Inflammatory macrophage treated with lipopolysaccharide for 1 hour (primary cell): ENCODE results near the gene PRR13.
A peak's percentile ranks its signal among the peaks of the same experiment; 100 is the strongest.
"Not testable (repeated sequence)": the region's sequence is repeated elsewhere in the genome, so short reads cannot be mapped to it uniquely, and the experiment has no call there.

Experiments
- DNase-seq, 2 donors: peaks; one replicate each; pipeline ENCODE4 v3.0.0-alpha.2; 2020 to 2022

Gene PRR13

DNA sequence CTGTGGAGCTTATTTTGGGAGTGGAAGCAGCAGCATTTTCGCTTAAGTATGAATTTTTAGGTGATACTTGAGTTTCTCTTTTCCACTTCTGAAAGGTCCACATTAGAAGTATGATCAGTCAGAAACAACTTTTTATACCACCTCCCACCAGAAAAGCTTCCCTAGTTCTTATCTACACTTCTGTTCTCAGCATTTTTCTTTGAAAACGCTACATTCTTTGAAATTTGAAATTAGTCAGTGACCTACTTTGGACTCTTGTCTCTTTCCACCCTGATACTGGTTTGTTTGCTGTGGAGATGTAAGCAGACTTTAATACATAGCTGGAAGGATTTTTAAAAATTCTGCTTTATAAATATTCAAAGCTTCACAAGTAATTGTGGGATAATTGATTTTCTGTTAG is 32.5 kb downstream of the PRR13 start:
- no peak for DNase-seq

DNA sequence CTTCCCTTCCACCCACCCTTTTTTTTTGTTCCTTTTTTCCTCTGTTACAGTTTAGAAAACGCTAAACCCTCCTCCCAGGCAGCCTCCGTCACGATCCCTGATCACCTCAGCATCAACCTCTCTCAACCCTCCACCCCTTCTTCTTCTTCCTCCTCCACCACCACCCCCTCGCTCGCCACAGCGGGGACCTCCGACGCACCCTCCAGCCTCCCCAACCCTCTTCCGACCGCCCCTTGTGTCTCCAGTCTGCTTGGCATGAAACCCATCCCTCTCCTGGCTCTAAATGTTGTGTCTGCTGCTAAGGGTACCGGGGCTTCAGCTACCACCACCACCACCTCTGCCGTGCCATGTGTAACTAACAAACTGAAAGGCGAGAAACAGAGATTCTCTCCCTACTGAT is 33.3 kb downstream of the PRR13 start:
- peak; percentile 13 to 20 for DNase-seq

DNA sequence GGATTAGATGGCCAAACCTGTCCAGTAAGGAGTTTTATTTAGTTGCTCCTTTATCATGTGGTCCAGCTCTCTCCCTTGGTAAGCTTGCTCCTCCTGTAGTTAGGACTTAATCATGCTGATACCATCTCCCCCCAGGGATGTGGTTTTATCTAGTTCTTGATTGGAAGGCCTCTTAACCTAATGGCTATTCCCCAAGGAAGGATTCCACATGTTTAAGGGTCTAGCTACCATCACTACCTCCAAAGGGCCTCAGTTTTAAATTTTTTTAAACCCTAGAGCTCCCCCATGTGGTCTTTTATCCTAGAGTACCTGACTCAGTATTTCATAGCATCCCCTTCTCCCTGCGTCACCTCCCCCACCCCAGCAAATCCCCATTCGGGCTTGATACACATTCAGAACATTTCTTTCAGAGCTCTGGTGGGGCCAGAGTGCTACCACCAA is 35.3 kb downstream of the PRR13 start:
- peak in 1 of 2 donors; percentile 18 for DNase-seq

DNA sequence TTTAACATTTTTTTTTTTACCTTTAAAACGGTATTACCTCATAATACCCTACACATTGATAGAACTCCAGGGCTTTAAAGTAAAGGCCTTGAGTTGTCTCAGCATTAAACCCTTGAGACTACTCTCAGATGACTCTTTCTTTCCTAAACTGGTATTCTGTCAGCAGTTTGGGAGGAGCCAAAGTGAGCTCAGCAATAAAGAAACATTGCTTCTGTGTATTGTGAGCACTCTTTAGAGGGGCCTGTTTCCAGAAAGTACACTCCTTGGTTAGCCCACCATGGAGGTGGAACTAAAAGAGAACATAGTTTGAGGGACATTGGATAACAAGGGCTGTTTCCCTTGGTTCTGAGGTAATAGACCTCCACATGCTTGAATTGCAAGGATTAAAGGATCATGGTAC is 37.3 kb downstream of the PRR13 start:
- no peak for DNase-seq

DNA sequence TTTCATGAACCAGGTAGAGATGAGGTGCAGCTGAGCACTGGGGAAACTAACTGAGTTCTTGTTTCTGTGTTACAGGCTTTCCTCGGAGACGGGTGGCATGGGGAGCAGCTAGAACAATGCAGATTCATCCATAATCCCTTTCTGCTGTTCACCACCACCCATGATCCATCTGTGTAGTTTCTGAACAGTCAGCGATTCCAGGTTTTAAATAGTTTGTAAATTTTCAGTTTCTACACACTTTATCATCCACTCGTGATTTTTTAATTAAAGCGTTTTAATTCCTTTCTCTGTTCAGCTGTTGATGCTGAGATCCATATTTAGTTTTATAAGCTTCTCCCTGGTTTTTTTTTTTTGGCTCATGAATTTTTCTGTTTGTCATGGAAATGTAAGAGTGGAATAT is 37.8 kb downstream of the PRR13 start:
- no peak for DNase-seq

DNA sequence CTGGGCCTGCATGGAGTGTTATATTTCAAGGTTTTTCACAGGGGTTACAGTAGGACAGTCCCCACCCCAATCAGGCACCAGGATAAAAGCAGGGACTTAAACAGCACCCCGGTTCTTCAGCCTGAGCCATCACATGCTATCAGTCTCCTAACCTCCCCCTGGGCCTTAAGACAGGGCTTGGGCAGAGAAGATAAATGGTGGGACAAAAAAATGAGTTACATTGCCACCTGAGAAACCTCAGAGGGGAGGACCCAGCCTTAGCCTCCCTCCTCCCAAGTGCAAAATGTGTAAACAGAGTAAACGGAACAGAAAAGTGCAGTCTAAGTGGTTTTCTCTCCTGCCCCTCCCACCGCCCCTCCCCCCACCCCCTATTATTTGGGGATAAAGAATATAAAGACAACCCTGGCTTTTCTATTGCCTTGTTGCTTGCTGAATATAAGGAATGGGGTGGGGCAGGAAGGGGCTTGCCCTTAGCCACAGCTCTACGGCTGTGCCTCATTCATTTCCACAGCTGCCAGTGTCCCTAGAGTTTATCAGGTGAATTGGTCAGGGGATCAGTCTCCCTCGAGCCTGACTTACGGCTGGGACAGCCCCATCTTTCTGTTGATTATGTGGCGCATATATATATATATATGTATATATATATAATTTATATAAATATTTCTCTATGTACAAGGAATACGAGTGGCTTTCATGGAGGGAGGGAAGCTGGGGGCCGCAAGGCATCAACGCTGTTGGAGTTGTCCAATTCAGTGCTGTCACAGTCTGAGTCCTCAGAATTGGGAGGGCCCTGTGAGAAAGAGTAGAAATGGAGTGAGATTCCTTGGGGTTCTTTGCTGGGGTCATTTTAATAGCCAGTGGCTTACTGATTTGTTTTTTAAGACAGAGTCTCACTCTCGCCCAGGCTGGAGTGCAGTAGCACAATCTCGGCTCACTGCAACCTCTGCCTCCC is 39.2 kb downstream of the PRR13 start:
- no peak for DNase-seq

DNA sequence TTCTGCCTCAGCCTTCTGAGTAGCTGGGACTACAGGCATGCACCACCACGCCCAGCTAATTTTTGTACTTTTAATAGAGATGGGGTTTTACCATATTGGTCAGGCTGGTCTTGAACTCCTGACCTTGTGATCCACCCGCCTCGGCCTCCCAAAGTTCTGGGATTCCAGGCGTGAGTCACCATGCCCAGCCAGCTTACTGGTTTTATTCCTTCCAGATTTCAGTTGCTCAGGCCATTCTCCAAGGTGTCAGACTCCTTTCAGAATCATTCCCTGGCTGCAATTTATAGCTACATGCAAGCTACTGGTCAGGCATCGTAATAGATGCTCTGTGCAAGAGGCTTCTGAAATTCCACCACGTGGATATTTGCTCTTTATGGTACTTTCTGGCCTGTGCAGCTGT is 39.9 kb downstream of the PRR13 start:
- DNase-seq, result not testable (repeated sequence)

DNA sequence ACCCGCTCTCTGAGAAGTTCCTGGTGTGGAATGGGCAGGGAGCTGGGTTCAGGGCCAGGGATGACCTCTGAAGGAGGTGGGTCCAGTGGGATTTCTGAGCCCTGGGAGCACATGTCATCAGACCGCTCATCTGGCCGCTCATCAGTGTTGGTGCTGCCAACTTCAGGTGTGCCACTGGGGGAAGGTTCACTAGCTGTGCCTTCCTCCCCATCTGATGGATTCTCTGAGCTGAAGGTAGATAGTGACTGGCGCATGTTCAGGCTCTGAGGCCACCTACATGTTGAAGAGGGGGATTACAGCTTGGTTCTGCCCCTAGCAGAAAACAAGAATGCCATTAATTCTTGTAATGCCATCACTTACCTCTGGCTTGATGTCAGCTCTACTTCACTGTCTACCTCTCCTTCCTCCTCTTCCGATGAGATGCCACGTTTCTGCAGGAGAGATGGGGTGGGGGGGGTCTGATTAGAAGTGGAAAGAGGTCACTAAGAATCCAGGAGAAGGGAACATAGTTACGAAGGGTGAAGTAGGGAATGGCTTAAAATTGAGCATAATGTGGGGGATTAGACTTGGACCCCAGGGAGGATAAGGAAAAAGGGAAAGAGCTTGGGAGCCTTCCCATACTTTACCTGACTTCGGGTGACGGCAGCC is 40.5 kb downstream of the PRR13 start:
- no peak for DNase-seq

DNA sequence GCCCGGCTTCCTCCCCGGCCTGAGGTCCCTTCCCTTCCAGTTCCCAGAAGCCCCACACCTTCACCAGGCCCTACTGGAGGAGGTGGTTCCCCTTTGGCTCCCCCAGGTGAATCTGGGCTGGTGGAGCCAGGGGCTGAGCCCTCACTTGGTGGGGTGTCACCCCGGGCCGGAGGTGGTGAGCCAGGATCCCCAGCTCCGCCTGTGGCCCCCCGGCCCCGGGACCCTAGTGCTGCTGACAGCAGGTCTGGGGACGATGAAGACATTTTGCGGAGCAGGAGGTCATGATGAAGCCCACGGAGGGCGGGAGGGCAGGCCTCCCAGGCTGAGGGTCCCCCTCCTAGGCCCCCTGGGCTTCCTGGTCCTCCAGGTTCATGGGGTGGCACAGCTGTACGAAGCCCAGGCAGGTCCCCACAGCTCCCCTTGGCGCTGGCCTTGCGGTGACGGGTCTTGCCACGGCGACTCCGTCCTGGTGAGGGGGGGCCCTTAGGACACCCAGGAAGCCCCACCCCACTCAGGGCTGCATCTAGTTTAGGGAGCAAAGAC is 41.2 kb downstream of the PRR13 start:
- DNase-seq, result no peak

DNA sequence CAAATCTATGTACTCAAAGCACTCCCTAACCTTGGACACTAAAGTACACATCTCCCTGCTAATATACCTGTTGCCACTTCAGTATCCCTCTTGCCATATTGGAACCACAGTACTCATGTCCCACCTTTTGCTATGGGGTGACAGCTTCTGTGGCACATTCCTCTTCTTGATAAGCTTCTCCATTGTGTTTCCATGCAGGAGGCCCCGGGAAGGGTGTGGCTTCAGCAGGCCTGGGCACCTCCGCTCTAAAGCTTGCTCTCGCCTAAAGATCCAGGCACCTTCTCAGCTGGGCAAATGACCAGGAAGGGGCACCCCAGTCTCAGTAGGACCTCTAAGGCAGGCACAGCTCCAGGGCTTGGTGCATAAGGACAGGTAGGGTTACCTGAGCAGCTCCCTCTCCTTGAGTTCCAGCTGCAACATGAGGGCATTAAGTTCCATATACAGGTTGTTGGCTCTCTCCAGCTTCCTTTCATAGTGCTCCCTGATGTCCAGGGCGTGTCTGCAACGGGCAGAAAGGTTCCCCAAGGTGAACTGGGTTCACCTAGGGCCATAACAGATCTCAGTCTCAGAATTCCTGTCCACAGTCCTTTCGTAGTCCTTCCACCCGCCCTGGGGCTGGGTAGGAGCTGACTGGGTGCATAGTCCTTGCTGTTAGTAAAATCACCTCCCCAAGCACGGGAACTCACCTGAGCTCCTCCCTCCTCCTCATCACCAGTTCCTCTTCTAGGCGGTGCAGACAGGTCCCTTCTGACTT is 41.9 kb downstream of the PRR13 start:
- no peak for DNase-seq

DNA sequence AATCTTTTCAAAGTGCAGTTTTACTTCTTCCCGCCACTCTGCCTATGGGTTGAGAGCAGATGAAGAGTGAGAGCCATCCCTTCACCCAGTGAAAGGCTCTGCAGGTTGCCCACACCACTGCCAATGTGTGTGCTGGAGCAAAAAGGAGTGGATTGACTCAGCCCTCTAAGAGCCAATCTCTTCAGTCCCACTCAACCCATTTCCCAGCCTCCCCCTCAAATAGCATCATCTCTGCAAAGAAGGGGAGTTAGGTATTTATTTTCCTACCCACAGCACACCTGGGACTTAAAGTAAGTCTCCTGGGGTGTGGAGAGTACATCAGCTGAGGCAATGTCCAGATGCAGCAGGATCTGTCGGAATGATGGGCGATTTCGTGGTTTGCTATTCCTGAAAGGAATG is 42.4 kb downstream of the PRR13 start:
- DNase-seq, result no peak

DNA sequence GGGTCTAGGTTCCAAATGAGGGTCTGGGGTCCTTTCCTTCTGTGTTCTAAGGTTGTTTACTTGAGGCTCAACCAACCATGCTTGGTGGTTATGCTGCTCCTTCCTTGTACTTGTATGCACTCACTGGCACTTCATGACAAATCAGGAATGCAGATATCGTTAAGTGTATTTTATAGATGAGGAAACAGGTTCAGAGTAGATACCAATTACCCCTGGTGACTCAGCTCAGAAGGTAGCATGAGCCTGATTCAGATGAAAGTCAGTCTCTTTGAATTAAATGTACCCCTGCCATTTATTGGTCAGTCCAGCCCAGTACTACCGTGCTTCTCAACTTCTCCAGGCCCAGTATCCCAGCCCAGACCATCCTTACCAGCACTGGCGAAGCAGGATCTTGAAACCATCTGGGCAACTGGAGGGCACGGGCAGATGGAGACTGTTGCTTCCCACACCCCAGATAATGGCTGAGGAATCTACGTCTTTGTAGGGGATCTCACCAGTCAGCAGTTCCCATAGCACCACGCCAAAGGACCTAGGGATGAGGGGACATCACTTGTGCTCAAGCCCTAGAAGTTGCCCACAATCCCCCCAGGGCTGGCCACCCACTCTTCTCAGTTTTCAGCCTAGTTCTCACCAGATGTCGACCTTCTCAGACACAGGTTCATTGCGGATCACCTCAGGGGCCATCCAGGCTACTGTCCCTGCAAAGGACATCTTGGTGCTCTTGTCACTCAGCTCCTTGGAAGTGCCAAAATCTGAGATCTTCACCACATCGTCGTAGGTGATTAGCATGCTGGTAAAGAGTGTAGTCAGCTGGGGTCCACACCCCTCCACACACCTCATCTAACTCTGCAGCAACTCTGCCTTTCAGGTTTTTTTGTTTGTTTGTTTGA is 43.4 kb downstream of the PRR13 start:
- DNase-seq, result no peak

DNA sequence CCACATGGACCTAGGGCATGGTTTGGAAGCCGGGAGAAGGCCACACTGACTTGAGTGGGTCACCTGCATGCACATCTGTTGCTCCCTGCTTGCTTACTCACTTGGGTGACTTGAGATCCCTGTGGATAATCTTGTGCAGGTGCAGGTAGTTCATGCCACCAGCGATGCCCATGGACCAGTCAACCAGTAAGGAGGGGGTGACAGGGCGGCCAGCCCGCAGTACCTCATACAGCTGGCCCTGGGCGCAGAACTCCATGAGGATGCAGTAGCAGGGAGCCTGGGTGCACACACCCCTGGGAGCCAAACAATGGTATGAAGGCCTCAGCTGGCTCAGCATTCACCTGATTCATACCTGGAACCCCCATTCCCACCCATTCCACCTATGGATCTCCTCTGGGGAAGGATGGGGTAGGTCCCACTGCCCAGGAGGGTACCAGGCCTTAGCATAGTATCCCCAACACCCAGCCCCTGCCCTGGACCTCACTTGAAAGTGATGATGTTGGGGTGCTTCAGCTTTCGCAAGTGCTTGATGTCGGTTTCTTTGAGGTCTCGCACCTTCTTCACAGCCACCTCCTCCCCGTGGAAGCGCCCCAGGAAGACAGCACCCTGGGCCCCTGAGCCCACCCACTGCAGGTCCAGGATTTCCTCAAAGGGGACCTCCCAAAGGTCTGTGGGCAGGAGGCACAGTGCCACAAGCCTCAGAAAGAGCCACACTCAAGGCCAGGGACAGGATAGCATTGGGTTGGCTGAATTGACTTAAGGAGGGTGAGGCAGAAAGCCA is 44.6 kb downstream of the PRR13 start:
- no peak for DNase-seq

DNA sequence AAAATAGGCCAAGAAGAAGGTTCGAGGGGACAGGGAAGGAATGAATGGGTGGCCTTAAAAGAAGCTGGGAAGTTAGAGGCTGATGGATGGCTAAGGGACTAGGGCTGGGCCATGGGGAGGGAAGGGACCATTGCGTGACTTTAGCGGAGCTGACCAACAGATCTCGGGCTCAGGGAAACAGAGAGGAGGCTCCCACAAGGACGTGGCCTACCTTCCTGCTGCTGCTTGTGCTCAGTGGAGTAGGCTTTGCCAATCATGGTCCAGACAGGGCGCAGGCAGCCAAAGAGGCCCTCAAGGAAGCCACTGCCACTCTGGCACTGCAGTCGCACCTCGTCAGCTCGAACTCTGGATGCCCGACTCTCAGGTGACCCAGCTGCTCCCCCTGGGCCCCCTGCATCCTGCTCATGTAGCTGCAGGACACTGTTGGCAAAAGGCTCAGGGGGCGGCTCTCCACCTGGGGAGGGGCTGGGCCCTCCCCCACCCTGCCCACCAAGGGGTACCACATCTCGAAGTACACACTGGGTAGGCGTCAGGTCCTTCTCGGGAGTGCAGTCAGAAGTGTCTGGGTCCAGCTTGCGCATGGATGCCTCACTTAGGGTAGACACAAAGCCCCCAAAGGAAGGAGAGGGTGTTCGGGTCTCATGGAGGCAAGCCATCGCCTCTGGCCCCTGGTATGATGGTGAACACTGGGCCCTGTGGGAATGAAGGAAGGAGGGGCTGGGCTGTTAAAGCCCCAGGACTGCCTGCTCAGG is 45.4 kb downstream of the PRR13 start:
- no peak for DNase-seq

DNA sequence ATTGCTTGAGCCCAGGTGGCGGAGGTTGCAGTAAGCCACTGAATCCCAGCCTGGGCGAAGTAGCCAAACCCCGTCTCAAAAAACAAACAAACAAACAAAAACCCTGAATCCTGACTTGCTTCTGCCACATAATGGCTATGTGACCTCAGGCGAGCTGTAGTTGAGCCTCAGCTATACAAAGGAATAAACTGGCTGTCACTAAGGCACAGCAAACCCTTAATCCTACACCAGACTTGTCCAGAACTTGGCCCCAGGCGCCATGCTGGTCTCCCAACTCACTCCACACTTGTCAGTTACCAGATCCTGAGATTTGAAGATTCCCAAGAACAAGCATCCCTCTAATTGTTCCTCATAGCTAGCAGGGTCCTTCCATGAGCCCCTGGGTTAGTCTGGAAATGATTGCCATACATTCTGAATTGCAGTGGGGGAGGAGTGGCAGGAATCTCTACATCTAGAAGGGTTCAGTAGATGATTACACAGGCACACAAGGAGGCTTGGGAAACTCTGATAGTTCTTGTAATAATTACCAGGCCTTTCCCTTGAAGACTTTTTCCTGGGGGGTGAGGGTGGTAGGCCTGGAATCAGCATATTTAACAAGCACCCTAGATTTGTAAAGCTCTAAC is 47.8 kb downstream of the PRR13 start:
- no peak for DNase-seq

DNA sequence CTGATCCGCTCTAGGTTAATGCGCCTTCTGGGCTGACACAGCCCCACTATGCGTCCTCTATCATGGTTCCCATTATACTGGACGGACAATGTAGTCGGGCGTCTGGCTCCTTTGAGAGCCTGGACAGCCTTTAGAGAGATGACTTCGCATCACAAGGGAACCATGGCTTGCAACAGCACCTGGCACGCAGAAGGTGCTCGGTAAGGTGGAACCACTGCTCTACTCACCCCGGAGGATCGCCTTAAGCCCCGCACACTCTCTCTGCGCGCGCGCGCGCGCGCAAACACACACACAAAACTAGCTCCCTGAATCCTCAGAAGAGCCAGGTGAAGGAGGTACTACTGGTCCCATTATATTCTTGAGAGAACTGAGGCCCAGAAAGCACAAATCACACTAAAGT is 50.7 kb downstream of the PRR13 start:
- no peak for DNase-seq

DNA sequence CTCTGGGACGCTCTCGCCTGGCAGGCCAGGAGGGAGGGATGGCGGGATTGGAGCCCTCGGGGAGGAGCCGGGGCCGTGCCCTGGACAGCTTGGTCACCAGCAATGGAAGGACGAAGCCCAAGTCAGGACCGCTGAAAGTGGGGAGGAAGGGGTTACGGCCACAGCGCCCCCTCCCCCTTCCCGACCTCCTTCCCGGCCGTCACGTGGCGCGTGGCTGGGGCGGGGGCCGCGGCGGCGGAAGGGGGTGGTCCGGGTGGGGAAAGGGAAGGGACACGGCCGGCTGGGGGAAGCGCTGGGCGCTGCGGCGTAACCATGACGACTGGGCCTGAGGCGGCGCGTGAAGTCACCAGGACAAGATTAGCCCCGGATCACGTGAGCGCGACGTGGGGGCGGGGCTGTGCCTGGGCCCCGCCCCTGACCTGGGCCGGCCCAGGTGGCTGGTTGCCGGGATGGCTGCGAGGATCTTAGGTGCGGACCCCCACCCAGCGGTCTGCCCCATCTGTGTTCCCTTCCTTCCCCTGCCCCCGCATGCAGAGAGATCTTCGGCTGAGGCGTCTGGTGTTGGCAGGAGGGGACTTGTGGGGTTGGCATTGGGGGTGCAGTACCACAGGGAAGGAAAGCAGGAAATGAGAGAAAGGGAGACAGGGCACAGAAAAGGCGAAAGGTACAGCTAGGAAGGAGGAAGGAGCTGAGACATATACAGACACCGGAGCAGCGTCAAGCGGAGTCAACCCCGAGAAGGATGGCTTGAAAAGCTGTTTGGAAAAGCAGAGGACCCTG is 51.5 kb downstream of the PRR13 start:
- DNase-seq, result peak; percentile 72 to 83

DNA sequence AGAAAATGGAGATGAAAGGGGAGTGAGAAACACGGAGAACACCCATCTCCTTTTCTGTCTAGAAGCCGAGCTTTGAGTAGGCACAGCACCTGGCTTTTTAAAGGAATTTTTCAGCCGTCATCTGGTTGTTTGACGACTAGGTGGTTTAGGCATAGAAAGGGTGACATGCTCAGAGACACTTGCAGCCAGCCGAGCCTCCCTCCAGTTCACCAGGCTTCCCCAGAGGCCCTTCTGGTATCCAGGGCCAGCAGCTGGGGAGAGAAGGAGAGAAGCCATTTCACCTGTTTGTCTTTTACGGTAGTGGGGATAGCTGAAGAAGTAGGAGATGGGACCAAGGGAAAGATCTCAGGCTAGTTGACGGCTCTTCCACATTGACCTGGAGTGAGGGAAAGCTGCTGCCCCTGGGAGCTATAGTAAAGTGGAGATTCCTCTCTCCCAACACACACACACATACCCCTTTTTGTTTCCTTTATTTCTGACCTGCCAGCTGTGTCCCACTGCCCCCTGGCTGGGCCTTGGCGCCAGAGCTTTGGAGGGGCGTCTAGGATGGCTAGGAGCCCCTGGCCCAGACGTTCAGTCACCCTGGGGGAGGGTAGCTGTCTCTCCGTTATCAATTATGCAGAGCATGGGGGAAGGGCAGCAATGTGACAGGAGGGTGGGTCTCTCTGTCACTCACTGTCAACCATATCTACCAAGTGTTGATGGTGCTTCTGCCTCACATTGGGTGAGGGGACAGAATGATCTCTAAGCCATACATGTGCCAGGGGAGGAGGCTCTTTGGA is 52.3 kb downstream of the PRR13 start:
- DNase-seq, result no peak
